CD4-positive, CD25-positive, alpha-beta regulatory T cell (primary cell): ENCODE results near the gene RPLP1. TPM values are rescaled to one million over a fixed set of nuclear protein-coding genes. Genes with fewer than 3 reads are reported as not detected.

ENCODE experiments used
- ATAC-seq, 2 donors: fragments of 150-1000 bp; cut with Tn5 transposase; one replicate each; pipeline ENCODE4 v1.10.0; 2021; ENCODE audit warnings: low read depth in 2 of 2, moderate number of reproducible peaks in 2 of 2, moderate library complexity in 1 of 2
- DNase-seq, 3 donors: peaks; one replicate each; pipeline versions ENCODE4 v3.0.0 to v3.0.0-alpha.2; 2012 to 2022; ENCODE audit warnings: mixed read lengths in 1 of 3
- H3K27ac ChIP-seq: one replicate; pipeline ENCODE4 v1.7.0; 2013; ENCODE audit warnings: mild to moderate bottlenecking, low read length; ENCODE audit not compliant: insufficient read depth, poor library complexity, severe bottlenecking
- H3K27me3 ChIP-seq: one replicate; pipeline ENCODE4 v1.7.0; 2013; ENCODE audit warnings: low read length; ENCODE audit not compliant: control insufficient read depth, insufficient read depth
- H3K36me3 ChIP-seq: one replicate; pipeline ENCODE4 v1.7.0; 2013; ENCODE audit warnings: mild to moderate bottlenecking, low read length, moderate library complexity; ENCODE audit not compliant: control insufficient read depth, insufficient read depth
- H3K4me1 ChIP-seq: 2 replicates; pipeline ENCODE4 v1.7.0; 2013; ENCODE audit warnings: mild to moderate bottlenecking, low read length; ENCODE audit not compliant: insufficient read depth, control insufficient read depth, poor library complexity, severe bottlenecking
- H3K4me3 ChIP-seq: one replicate; pipeline ENCODE4 v1.7.0; 2013; ENCODE audit warnings: low read depth, mild to moderate bottlenecking, low read length, moderate library complexity
- H3K9me3 ChIP-seq, 2 experiments: 1 replicate in 1 of 2; 2 replicates in 1 of 2; pipeline ENCODE4 v1.7.0; 2013; ENCODE audit warnings: low read length in 2 of 2, mild to moderate bottlenecking in 1 of 2, moderate library complexity in 1 of 2; ENCODE audit not compliant: control insufficient read depth in 2 of 2
- H3K27ac Mint-ChIP-seq, 3 donors: one replicate each; pipeline ENCODE4 v1.8.0; 2020 to 2022; ENCODE audit warnings: mild to moderate bottlenecking in 3 of 3, mixed read lengths in 3 of 3, moderate library complexity in 2 of 3
- H3K27me3 Mint-ChIP-seq: one replicate; pipeline ENCODE4 v1.8.0; 2022; ENCODE audit warnings: mild to moderate bottlenecking, mixed read lengths
- H3K36me3 Mint-ChIP-seq: one replicate; pipeline ENCODE4 v1.8.0; 2020; ENCODE audit warnings: mixed read lengths
- H3K4me1 Mint-ChIP-seq, 4 donors: one replicate each; pipeline ENCODE4 v1.8.0; 2020 to 2022; ENCODE audit warnings: mixed read lengths in 4 of 4, mild to moderate bottlenecking in 1 of 4
- H3K4me3 Mint-ChIP-seq, 4 donors: one replicate each; pipeline ENCODE4 v1.8.0; 2020 to 2022; ENCODE audit warnings: mild to moderate bottlenecking in 4 of 4, mixed read lengths in 4 of 4, moderate library complexity in 3 of 4
- H3K9me3 Mint-ChIP-seq, 7 donors: one replicate each; pipeline ENCODE4 v1.8.0; 2020 to 2022; ENCODE audit warnings: mixed read lengths in 7 of 7, mild to moderate bottlenecking in 3 of 7, moderate library complexity in 2 of 7
- polyA plus RNA-seq, 4 donors: library from polyadenylated mRNA; unstranded; fragments of 300-500 nt; fragmentation: Illumina TruSeq; gene quantifications; one replicate each; pipeline ENCODE4 v1.2.3, GENCODE V29; 2021
- total RNA-seq: library from RNA; stranded (reverse); gene quantifications from one replicate; pipeline ENCODE4 v1.2.3, GENCODE V29; 2022

Gene RPLP1
- total RNA-seq (1,439 TPM), polyA plus RNA-seq (1,000 to 10,000 TPM; 1,970 to 2,778 (median 2,296) TPM)

GRCh38 chr15:69452692-69453521 lies at the start of gene RPLP1:
Gene RPLP1 (plus strand): TSS chr15:69452818. CDS start chr15:69452949, 131 bp downstream.
- peak; percentile 93 to 97 (median 97) for DNase-seq
- Mint-ChIP-seq H3K27ac (peak within 1 kb of the TSS; percentile 97 to 100 (median 98)), H3K4me3 (peak within 1 kb of the TSS; percentile 94 to 99 (median 98)), H3K36me3 (peaks cover 35% of the 10 kb centered on the region), H3K9me3 (peaks cover 0 to 2% (median 0%) of the 10 kb centered on the region in 7 donors), H3K4me1 (peaks cover 22 to 53% (median 34%) of the 10 kb centered on the region in 4 donors), H3K27me3 (no peaks in the 10 kb centered on the region)
- peak; percentile 90 to 91 for ATAC-seq
- H3K27ac ChIP-seq = peak within 1 kb of the TSS; percentile 90
- peaks cover 27% of the 10 kb centered on the region for H3K4me1 ChIP-seq
- peak within 1 kb of the TSS; percentile 99 for H3K4me3 ChIP-seq
- H3K27me3 ChIP-seq = no peaks in the 10 kb centered on the region
- H3K9me3 ChIP-seq = no peaks in the 10 kb centered on the region
- H3K36me3 ChIP-seq = peaks cover 31% of the 10 kb centered on the region

- no peaks in the 10 kb centered on the region for H3K36me3 Mint-ChIP-seq
- Histone ChIP-seq H3K27me3 (peaks cover 2% of the 10 kb centered on the region), H3K36me3 (no peaks in the 10 kb centered on the region), H3K9me3 (no peaks in the 10 kb centered on the region), H3K4me3 (no peak overlapping the region), H3K4me1 (no peaks in the 10 kb centered on the region), H3K27ac (no peak overlapping the region)
- no peak overlapping the region for H3K4me3 Mint-ChIP-seq
- H3K27ac Mint-ChIP-seq = no peak overlapping the region
- no peaks in the 10 kb centered on the region for H3K4me1 Mint-ChIP-seq
- no peaks in the 10 kb centered on the region for H3K9me3 Mint-ChIP-seq
- peaks cover 19% of the 10 kb centered on the region for H3K27me3 Mint-ChIP-seq
- DNase-seq (no peak), ATAC-seq (no peak)
Observed at GRCh38 chr15:69403594-69403993, 49.0 kb upstream of the RPLP1 start.

DNA sequence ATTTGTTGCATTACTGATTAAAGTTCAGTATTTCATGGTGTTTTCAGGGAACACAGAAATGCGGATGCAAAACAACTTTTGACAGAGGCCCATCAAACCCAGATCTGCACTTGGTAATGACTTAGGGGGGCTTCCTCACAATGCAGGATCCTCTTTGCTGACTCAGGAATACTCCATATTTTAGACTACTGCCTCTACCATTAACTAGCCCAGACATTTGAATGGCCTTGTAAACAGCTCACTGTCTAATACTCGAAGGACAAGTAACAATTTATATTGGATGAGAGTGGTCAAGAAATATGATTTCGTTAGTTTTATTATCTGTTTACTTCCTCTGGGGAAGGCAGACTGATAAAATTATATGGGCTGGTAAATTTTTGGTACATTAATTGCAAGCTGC lies 47.5 kb upstream of the RPLP1 start:
- Histone ChIP-seq H3K4me1 (no peaks in the 10 kb centered on the region), H3K4me3 (no peak overlapping the region), H3K27ac (no peak overlapping the region), H3K9me3 (no peaks in the 10 kb centered on the region), H3K27me3 (peaks cover 4% of the 10 kb centered on the region), H3K36me3 (no peaks in the 10 kb centered on the region)
- H3K4me1 Mint-ChIP-seq = no peaks in the 10 kb centered on the region
- ATAC-seq = no peak
- no peaks in the 10 kb centered on the region for H3K9me3 Mint-ChIP-seq
- peaks cover 19% of the 10 kb centered on the region for H3K27me3 Mint-ChIP-seq
- H3K36me3 Mint-ChIP-seq = no peaks in the 10 kb centered on the region
- no peak overlapping the region for H3K4me3 Mint-ChIP-seq
- no peak for DNase-seq
- no peak overlapping the region for H3K27ac Mint-ChIP-seq

GRCh38 chr15:69407719-69408400 lies 44.8 kb upstream of the RPLP1 start:
- peaks cover 7% of the 10 kb centered on the region for H3K27me3 ChIP-seq
- DNase-seq (no peak), ATAC-seq (no peak)
- no peak overlapping the region for H3K4me3 Mint-ChIP-seq
- H3K36me3 Mint-ChIP-seq = no peaks in the 10 kb centered on the region
- no peak overlapping the region for H3K27ac ChIP-seq
- H3K9me3 Mint-ChIP-seq = no peaks in the 10 kb centered on the region
- H3K27me3 Mint-ChIP-seq = peaks cover 22% of the 10 kb centered on the region
- no peak overlapping the region for H3K4me3 ChIP-seq
- H3K4me1 ChIP-seq = no peaks in the 10 kb centered on the region
- H3K36me3 ChIP-seq = no peaks in the 10 kb centered on the region
- no peak overlapping the region for H3K27ac Mint-ChIP-seq
- no peaks in the 10 kb centered on the region for H3K9me3 ChIP-seq
- no peaks in the 10 kb centered on the region for H3K4me1 Mint-ChIP-seq

GRCh38 chr15:69408841-69409240 lies 43.8 kb upstream of the RPLP1 start:
- no peak for ATAC-seq
- H3K27ac ChIP-seq = no peak overlapping the region
- H3K4me1 ChIP-seq = peaks cover 2% of the 10 kb centered on the region
- DNase-seq = no peak
- Mint-ChIP-seq H3K4me3 (no peak overlapping the region), H3K36me3 (no peaks in the 10 kb centered on the region), H3K27me3 (peaks cover 22% of the 10 kb centered on the region), H3K9me3 (no peaks in the 10 kb centered on the region), H3K4me1 (peaks cover under 1 to 7% (median 2%) of the 10 kb centered on the region in 4 donors), H3K27ac (no peak overlapping the region)
- no peaks in the 10 kb centered on the region for H3K36me3 ChIP-seq
- peaks cover 7% of the 10 kb centered on the region for H3K27me3 ChIP-seq
- H3K4me3 ChIP-seq = no peak overlapping the region
- no peaks in the 10 kb centered on the region for H3K9me3 ChIP-seq

GRCh38 chr15:69410248-69410874 lies 42.3 kb upstream of the RPLP1 start:
- Histone ChIP-seq H3K9me3 (no peaks in the 10 kb centered on the region), H3K27me3 (peaks cover 7% of the 10 kb centered on the region), H3K36me3 (no peaks in the 10 kb centered on the region), H3K4me1 (peaks cover 11% of the 10 kb centered on the region), H3K4me3 (no peak overlapping the region), H3K27ac (no peak overlapping the region)
- DNase-seq = peak in 1 of 3 donors; percentile 16
- H3K27me3 Mint-ChIP-seq = peaks cover 20% of the 10 kb centered on the region
- no peak overlapping the region for H3K4me3 Mint-ChIP-seq
- no peak overlapping the region for H3K27ac Mint-ChIP-seq
- H3K4me1 Mint-ChIP-seq = peaks cover 5 to 14% (median 11%) of the 10 kb centered on the region in 4 donors
- H3K9me3 Mint-ChIP-seq = no peaks in the 10 kb centered on the region
- no peaks in the 10 kb centered on the region for H3K36me3 Mint-ChIP-seq
- no peak for ATAC-seq

DNA sequence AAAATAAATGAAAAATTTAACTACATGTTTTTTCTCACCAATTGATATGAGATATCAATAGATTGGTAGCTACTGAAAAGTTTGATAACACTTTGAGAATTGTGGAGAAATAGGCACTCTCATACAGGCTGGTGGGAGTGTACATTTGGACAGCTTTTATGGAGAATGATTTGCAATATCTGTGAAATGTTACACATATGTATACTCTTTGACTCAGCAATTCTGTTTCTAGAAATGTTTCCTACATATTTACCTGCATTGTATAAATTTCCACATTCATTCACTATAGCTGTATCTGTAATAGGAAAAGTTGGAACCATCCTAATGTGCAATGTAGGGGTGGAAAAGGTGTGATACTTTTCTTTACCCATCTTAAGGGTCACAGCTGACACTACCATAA lies 40.3 kb upstream of the RPLP1 start:
- Mint-ChIP-seq H3K36me3 (no peaks in the 10 kb centered on the region), H3K27me3 (peaks cover 18% of the 10 kb centered on the region), H3K4me1 (peaks cover 8 to 26% (median 16%) of the 10 kb centered on the region in 4 donors), H3K4me3 (peak overlapping the region in 1 of 4 donors; percentile 22), H3K9me3 (no peaks in the 10 kb centered on the region), H3K27ac (no peak overlapping the region)
- H3K9me3 ChIP-seq = no peaks in the 10 kb centered on the region
- peaks cover 5% of the 10 kb centered on the region for H3K27me3 ChIP-seq
- DNase-seq = no peak
- H3K4me3 ChIP-seq = no peak overlapping the region
- no peak overlapping the region for H3K27ac ChIP-seq
- ATAC-seq = no peak
- no peaks in the 10 kb centered on the region for H3K36me3 ChIP-seq
- peaks cover 17% of the 10 kb centered on the region for H3K4me1 ChIP-seq
